HS-5 (cell line): ENCODE data around the gene LKAAEAR1.

Source experiments
- DNase-seq: peaks from one replicate; pipeline ENCODE4 v3.0.0-alpha.2; 2012; ENCODE audit warnings: low read depth

LKAAEAR1 gene

DNA sequence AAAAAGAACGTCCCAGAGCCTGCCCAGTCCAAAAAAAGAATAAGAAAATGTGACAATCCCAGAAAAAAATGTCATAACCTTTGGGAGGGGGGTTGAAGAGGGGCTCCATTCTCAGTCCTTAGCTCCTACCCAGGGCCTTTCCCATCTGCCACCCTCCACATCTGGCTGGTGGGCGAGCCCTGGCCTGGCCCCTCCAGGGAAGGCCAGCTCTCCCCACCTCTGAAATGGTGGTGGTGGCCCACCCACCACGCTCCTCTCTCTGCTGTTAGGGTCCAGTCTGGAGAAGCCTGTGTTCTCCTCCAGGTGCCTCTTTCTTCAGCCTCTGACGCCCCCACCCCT is 5.3 kb downstream of the LKAAEAR1 start:
- DNase-seq, result no peak

DNA sequence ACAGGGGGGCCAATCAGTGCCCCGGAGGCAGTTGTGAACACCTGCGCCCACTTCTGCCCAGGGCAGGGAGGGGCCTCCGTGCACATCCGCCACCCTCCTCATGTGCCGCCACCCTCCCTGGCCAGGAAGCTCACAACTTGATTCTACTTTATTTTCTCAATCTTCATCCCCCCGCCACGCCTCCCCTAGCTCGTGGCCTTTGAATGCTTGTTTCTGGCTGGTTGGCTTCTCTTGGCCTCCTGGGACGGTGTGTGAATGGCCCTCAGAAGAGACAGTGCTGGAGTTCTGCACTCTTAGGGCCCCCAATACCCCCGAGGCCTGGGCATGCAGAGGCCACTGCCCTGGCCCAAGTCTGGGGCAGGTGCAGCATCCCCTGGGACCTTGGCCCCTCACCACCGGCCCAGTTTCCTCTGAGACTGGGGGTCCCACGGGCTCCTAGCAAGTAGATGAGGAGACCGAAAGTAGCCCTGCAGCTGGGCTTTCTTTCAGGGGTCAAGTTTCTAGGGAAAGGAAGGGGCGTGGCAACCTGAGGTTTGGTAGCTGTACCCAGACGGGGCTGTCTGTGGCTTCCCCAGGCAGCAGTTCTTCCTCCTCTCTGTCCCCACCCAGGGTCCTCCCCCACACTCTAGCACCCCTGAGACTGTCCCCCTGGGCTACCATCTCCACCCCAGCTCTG is 6.2 kb downstream of the LKAAEAR1 start:
- no peak for DNase-seq

DNA sequence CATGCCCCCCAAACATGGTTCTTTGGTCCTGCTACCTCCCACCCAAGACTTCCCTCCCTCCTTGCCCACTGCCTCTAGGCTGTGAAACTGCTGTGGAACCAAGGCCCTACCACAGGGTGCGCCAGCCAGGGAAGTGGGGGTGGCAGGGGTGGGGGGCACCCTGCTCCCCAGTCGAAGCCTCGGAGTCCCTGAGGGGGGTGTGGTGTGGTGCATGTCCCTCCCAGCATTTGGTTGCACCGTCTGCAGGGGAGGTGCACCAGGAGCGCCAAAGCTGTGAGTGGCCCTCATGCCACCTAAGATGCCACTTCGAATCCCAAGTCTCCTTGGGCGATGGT is 6.7 kb downstream of the LKAAEAR1 start:
- DNase-seq, result no peak

DNA sequence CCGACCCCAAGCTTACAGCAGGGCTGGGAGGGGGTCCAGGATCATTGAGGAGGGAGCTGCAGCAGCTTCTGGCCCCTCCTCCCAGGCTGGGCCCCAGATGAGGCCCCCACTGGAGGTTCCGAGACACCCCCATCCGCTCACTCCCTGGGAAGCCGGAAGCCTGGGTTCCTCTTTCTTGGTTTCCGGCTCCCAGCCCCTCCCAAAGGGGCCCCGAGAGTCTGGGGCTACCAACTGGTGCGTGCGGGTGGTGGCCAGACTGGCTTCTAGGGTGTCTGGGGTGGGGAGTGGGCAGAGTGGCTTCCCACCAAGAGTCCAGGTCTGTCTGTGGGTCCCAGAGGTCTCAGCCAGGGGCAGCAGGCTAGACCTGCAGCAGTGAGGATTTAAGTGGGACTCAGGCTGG is 7.1 kb downstream of the LKAAEAR1 start:
- DNase-seq, result no peak

DNA sequence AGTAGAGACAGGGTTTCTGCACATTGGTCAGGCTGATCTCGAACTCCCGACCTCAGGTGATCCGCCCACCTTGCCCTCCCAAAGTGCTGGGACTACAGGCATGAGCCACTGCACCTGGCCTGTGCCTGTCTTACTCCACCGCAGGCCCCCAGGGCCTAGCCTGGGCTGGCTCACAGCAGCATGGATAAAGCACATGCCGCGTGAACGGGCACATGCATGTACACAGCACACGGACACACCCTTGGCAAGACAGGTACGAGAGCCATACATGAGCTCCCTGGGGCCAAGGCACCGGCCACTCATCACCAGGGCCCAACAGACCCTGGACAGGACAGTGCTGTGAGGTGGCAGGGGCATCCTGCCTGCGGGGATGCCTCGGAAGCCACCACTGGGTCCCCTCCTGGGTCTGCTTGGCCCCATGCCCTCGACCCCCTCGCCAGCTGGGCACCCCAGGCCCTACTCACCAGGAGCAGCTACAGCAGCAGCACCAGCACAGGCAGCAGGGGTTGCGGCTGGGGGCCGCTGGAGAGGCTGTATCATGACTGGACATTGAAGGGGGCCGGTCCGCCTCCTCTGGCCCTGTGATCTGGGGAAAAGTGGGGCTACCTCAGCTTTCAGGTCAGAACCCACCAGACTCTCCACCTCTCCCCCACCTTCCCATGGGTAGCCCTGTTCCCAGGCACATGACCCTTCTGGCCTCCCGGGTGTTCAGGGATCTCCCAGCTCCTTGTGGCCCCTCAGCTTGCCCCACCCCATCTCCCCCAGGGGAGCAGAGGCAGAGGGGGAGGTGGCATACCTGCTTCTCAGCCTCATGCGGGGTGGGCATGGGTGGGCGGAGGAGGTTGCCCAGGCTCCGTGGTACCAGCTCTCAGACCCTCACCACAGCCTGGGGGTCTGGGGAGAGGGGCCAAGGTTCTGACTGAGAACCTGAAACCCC is 7.9 kb downstream of the LKAAEAR1 start:
- no peak for DNase-seq

DNA sequence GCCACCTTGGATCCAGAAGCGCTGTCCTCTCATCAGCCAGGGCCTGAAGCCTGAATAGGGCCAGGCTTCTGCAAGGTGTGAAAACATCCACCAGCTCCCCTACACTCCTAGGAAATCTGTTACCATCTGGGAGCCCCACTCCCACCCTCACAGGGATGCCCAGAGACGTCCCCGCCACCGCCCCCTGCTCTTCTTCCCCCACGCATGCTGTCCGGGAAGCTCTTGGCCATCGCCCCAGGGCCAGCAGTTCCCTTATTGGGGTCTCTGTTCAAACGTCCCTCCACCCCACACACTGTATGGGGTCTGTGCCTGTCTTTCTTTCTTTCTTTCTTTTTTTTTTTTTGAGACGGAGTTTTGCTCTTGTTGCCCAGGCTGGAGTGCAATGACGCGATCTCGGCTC is 8.6 kb downstream of the LKAAEAR1 start:
- no peak for DNase-seq

DNA sequence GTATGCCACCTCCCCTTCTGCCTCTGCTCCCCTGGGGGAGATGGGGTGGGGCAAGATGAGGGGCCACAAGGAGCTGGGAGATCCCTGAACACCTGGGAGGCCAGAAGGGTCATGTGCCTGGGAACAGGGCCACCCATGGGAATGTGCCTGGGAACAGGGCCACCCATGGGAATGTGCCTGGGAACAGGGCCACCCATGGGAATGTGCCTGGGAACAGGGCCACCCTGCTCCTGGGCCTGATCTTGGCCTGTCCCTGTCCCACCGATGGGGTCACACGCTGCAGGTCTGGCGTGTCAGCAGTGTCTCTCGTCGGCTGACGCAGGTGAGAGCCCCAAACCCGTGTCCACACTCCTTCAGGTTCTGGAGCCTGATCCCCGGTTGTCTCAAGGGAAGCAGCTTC is 9.2 kb downstream of the LKAAEAR1 start:
- no peak for DNase-seq

DNA sequence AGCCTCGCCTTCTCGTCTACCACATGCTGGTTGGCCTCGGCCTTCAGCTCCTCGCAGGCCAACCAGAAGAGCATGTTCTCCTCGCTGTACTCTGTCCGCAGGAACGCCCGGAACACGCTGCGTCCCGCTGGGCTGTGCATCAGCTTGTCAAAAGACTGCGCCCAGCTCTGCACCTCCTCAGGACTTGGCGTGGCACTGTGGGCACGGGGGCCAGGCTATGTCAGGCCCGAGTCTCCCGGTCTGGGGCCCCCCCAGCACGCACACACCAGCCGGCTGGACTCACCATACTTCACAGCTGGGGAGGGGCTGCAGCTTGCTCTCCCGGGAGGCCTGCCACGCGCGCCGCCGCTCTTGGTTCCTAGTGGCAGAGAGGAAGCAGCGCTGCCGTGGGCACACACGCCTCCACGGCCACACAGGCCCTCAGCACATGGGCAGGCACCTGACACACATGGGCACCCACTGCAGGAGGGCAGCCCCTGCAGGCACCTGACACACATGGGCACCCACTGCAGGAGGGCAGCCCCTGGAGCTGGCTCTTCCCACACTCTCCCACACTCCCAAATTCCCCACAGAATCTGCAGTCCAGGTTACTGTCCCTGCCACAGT is 9.9 kb downstream of the LKAAEAR1 start:
- no peak for DNase-seq

DNA sequence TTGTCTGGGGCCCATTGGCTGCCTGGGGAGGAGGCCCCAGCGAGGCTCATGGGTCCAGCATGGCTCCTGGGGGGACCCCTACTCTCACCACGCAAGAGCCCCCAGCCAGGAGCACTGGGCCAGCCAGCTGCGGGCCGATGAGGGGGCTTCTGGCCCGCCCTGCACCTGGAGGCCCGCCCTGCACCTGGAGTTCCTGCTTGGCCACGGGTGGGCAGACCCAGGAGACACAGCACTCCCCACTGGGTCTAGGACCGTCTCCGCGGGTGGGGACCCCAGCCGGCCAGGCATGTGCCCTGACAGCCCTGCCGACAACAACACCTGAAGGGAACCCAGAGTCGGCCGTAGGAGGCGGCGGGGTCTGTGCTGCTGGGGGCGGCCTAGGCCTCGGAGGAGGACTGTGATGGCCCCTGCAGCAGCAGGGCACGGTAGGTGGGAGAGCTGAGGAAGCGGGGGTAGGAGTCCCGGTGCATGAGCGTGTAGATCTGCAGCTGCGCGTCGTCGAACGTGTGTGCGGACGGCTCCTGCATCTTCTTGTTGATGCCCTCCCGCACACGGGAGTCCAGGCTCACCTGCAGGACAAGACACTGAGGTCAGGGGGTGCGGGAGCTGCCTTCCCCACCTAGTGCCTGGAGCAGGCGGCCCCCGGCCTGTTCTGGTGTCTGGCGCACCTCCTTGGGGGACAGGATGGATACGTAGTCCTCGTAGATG is 10.6 kb downstream of the LKAAEAR1 start:
- DNase-seq, result no peak

DNA sequence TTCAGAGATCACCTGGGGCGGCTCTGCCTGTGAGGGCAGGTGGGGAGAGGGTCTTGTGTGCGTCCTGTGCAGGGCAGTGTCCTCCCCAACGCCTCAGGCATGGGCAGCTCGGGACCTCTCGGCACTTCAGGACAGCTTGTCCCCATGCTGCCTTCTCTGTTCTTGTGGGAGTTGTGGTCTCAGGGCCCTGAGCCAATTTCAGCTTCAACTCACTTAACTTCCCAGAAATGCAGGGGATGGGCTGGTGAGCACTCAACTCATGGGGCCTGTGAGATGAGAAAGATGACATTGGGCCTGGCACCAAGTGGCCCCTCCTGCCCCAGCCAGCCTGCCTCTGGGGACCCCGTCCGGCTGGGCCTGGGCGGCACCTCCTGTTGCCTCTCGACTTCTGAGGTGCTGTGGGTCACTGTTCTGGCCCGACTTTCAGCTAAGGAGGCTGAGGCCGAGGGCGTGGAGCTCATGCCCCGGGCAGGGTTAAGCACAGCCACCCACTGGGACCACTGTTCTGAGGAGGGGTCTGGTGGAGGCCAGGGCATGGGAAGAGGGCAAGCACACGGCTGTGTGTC is 11.6 kb downstream of the LKAAEAR1 start:
- no peak for DNase-seq

DNA sequence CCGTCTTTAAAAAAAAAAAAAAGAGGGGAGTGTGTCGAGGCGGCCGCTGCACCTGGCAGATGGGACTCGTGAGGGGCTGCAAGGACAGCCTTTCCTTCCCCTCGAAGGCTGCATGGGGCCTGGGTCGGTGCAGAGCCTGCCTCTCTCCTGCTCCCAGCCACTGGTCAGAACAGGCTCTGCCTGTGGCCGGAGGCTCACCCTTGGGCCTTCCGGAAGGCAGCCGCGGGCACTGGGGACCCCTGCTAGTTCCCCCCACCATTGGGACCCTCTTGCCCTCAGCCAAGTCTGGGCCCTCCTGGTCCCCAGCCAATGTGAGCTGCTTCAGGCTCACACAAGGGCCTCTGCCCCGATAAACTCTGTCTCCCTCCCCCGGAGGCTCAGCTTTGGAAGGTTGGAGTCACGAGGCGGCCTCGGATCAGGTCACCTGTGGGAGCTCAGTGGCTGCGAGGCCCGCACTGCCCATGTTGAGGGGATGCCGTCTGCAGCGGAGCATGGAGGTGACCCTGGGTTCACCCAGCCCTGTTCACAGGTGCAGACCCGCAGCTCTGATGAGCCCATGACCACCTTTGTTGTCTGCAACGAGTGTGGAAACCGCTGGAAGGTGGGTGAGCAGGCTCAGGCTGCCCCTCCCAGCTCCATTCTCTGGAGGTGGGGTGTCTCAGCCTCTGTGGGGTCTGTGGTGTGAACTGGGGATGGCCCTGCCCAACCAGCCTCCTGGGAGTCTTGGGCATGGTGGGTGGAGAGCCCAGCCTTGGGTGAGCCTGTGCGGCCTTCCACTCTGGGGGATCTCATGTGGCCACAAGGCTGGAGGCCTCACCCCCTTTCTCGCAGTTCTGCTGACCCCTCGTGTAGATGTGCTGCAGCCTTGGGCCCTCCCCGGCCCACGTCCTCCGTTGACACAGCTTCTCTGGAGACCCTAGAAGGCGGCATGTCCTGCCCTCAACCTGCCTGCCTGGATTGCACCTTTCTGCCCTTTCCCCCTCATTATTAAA is 12.6 kb downstream of the LKAAEAR1 start:
- DNase-seq, result no peak

DNA sequence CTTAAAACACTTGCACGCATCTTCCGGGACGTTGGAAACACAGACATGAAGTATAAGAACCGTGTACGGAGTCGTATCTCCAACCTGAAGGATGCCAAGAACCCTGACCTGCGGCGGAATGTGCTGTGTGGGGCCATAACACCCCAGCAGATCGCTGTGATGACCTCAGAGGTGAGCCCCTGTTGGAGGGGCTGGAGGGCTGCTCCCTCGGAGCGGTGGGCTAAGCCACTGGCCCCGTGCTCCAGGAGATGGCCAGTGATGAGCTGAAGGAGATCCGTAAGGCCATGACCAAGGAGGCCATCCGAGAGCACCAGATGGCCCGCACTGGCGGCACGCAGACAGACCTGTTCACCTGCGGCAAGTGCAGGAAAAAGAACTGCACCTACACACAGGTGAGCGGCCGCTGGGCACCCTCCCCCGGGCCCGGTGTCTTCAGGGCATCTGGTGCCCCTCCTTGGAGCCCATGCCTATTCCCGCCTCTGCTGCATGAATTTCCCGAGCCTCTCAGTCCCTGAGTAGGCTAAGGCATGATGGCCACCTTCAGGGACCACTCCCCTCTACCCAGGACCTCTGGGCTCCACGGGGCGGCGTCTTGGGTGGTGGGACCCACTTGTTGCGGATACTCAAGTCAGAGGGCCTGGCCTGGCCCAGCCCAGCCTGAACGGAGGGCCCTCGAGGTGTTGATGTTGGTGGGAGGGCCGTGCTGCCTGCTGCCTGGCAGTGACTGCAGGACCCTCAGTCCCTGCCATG is 13.8 kb downstream of the LKAAEAR1 start:
- DNase-seq, result no peak

DNA sequence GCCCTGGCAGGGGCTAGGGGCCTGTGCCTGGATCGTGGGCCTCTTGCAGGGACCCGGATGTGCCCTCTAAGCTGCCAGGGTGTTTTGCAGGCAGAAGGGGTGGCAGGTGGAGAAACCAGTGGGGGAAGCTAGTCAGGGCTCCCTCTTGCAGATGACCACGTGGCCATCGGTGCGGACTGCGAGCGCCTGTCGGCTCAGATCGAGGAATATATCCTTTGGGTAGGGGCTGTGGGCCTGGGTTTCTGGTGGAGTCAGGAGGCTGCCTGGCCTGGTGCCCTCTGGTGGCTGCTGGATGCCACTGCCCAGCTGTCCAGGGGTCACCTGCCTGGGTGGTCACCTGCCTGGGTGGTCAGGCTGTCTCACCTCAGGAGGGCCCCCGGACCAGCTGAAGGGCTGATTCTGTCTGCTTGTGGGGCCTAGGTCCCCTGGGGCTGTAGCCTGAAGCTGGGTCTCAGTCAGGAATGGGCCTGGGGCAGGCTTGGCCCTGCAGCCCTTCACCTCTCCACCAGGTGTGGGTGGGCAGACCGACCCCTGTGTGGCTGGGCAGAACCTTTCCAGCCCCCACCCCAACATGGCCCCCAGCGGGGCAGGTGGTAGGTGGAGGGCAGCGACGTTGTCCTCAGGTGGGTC is 14.5 kb downstream of the LKAAEAR1 start:
- no peak for DNase-seq

DNA sequence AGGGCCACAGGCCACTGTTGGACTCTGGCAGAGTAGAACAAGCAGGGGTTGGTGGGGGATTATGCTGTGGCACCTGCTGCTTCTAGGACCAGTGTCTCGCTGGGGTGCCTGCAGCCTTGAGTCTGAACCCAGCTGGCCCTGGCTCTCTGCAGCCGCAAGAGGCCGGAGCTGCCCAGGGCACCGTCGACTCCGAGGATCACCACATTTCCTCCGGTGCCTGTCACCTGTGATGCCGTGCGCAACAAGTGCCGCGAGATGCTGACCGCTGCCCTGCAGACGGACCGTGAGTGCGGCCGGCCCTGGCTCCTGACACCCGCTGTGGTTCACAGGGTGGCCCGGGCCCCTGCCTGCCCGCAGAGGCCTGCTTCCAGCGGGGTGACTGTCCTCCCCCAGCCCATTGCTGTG is 15.0 kb downstream of the LKAAEAR1 start:
- no peak for DNase-seq

DNA sequence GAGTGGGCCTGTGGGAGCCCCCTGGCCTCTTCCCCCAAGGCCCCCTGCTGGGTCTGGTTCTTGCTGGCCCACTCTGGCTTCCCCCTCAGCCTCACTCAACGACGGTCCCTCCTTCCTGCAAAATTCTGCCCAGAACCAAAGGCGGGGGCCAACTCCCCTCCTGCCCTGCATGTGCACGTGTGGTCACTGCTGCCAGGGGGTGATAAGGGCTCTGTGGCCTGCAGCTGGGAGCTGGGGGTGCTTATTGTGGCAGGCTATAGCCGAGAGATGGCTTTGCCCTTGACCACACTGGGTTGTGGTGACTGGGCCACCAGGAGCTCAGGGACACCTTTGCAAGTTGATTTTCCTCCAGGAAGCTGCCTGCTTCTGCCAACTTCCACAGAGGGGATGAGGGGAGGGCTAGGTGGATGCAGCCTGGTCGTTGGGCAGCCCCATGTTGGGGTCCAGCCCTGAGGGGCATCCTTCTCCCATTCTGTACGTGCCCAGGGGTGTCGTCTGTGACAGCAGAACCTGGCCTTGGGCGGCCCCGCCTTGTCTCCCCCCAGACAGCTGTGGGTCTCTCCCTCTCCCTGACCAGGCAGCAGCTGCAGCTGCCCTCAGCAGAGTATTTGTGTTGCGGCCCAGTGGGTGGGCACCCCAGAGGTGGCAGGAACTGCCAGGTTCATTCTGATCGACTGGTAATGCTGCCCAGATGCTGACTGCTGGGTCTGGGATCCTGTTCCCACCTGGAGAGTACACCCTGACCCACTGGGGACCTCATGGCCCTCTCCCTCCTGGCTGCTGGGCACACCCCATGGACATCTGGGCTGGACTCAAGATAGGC is 15.6 kb downstream of the LKAAEAR1 start:
- no peak for DNase-seq

DNA sequence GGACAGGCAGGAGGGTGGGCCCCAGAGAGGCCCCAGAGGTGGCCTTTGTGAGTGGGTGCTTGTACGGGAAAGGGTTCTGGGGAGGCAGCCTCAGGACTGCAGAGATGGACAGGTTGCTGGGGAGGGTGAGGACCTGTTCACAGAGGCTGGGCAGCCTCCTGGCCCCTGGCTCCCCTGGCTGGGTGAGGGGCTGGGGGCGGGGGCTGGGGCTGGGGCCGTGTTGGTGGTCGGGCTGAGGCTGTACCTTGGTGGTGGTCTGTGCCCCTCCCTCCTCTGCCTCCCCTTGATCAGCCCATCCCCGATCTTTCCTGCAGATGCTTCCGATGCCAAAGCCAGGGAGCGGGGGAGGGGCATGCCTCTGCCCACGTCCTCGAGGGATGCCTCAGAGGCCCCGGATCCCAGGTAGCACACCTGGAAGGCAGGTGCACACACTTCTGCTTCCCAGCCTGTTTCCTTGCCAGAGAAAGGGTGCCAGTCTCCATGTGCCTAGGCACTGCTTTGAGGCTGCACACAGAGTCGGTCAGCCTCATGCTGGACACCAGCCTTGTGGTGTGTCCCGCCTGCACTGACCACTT is 16.4 kb downstream of the LKAAEAR1 start:
- no peak for DNase-seq

DNA sequence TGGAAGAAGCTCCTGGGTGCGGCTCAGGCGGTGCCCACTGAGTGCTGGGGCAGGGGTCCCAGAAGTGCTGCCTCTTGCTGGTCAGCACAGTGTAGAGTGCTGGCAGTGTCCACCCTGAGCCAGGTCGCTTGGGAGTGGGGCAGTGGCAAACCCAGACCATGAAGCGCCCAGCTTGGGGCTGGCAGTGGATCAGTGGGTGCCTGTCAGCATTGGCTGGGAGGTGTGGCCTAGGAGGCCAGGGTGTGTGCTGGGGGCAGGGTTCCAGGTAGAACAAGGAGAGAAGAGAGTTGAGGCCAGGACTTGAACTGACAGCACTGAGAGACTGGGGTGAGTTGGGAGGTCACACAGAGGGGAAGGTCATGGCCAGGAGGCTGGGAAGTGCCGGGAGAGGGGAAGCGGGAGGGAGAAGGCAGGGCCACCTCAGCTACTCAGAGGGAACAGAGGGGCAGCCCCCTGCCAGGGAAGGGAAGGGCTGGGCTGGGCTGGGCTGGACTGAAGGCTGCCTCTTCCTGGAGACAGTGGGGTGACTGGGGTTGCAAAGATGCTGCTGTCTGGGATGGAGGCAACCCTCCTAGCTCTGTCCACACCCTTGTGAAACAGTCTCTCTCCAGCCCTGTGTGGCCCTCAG is 17.1 kb downstream of the LKAAEAR1 start:
- no peak for DNase-seq

DNA sequence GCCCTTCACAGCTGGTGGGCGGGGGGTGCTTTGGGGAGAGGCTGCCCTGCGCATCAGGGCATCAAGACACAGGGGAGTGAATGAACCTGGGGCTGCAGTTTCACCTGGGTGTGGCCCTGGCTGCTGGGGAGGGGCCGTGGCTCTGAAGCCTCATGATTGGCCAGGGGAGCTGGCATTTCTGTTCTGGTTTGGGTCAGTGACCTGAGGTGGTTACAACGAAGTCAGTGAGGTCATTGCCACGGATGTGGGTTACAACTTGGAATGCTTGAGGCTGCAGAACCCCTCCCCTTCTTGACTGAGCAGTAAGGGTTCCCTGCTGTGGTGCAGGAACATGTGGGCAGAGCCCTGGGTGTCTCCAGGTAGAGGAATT is 18.2 kb downstream of the LKAAEAR1 start:
- DNase-seq, result peak; percentile 92
